Measurements from ENCODE around the gene FTCDNL1. TPM values are rescaled to one million over a fixed set of nuclear protein-coding genes. Genes with fewer than 3 reads are reported as not detected.

Gene FTCDNL1
- total RNA-seq, 2 experiments from 2014 or later = 3.8 to 4.3 TPM

- DNase-seq = no peak
- no peak overlapping the region for H3K27ac Mint-ChIP-seq
- ChIA-PET CTCF (no interaction called here), POLR2A (no interaction called here)
- H3K9me3 Mint-ChIP-seq (ENCODE audit: low read depth) = peaks cover 6% of the 10 kb centered on the region
- no peak overlapping the region for H3K4me3 Mint-ChIP-seq
- intact Hi-C loops (cut with DNase I, micrococcal nuclease) = no loop called here
- no peak for ATAC-seq
- H3K4me1 Mint-ChIP-seq = no peaks in the 10 kb centered on the region
- no peaks in the 10 kb centered on the region for H3K27me3 Mint-ChIP-seq
- no peaks in the 10 kb centered on the region for H3K36me3 Mint-ChIP-seq (ENCODE audit: low read depth)
Measured at GRCh38 chr2:199811346-199811745, 39.6 kb downstream of the FTCDNL1 start.

DNA sequence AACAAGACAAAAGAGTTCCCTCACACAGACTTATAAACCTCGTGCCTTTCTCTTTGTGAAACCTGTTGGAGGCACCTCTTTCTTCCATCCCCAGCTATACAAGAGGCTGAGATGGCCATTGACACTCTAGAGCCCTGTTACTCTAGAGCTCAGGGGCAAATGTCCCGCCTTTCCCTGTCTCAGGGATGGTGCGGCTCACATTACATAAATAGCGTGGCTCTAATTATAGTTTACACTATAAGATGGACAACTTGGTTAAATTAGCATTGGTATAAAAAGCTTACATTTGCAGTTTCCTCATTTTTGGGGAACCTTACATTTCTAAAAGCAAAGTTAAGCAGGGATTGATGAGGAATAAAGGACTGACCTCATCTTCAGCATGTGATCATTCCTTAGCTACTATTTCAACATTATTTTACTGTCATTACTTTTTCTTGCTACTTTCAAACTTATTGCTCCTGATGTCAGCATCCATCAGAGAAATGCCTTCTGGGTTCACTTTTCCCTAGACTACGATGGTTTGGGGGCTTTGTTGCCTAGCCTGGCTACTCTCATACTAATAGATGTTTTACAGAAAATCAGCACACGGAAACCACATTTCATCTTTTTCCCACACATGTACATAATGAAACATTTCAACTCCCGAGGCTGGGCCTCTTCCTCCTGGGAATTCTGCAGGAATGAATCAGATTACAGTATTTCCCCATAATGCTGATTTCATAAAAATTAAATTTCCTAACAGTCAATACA is 40.4 kb downstream of the FTCDNL1 start:
- Mint-ChIP-seq H3K36me3 (ENCODE audit: low read depth) (no peaks in the 10 kb centered on the region), H3K4me3 (no peak overlapping the region), H3K27me3 (no peaks in the 10 kb centered on the region), H3K9me3 (ENCODE audit: low read depth) (peaks cover 6% of the 10 kb centered on the region), H3K4me1 (no peaks in the 10 kb centered on the region), H3K27ac (no peak overlapping the region)
- intact Hi-C loops (cut with DNase I, micrococcal nuclease) = no loop called here
- ATAC-seq (no peak), DNase-seq (no peak)
- ChIA-PET CTCF (interaction anchor here (0.6 kb wide), 1 partner anchor 458 kb away, joined by 3 read pairs; no protein-coding TSS in a partner anchor), POLR2A (no interaction called here)

GRCh38 chr2:199807966-199808365 is 43.0 kb downstream of the FTCDNL1 start:
- intact Hi-C loops (cut with DNase I, micrococcal nuclease) = no loop called here
- DNase-seq (no peak), ATAC-seq (no peak)
- Mint-ChIP-seq H3K27me3 (no peaks in the 10 kb centered on the region), H3K4me1 (no peaks in the 10 kb centered on the region), H3K4me3 (no peak overlapping the region), H3K36me3 (ENCODE audit: low read depth) (no peaks in the 10 kb centered on the region), H3K9me3 (ENCODE audit: low read depth) (peaks cover 6% of the 10 kb centered on the region), H3K27ac (no peak overlapping the region)
- ChIA-PET CTCF (no interaction called here), POLR2A (no interaction called here)

GRCh38 chr2:199806179-199806578 is 44.8 kb downstream of the FTCDNL1 start:
- Mint-ChIP-seq H3K27me3 (no peaks in the 10 kb centered on the region), H3K36me3 (ENCODE audit: low read depth) (no peaks in the 10 kb centered on the region), H3K4me1 (no peaks in the 10 kb centered on the region), H3K27ac (no peak overlapping the region), H3K4me3 (no peak overlapping the region), H3K9me3 (ENCODE audit: low read depth) (peaks cover 6% of the 10 kb centered on the region)
- ATAC-seq = no peak
- ChIA-PET POLR2A (no interaction called here), CTCF (no interaction called here)
- no peak for DNase-seq
- intact Hi-C loops (cut with DNase I, micrococcal nuclease) = no loop called here

DNA sequence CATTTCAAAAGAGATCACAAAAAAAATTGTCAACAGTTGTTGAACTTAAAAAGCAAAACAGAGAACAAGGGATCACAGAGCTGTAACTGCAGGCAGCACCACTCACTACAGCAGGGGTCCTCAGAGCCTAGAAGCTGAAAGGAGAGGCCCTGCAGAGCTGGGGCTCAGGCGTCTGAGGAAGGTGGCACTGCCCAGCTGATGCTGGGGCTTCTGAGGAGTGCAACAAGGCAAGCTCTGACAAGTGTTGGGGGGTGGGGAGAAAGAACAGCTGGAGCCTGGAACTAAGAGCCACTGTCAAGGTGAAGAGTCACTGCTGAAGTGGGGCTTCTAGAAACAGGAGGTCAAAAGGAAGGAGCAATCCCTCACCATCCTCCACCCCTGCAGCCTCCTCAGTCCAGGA is 46.2 kb downstream of the FTCDNL1 start:
- ATAC-seq = no peak

GRCh38 chr2:199798831-199799580 is 52.0 kb downstream of the FTCDNL1 start:
- Mint-ChIP-seq H3K4me1 (no peaks in the 10 kb centered on the region), H3K4me3 (no peak overlapping the region), H3K27ac (no peak overlapping the region), H3K27me3 (no peaks in the 10 kb centered on the region), H3K36me3 (ENCODE audit: low read depth) (no peaks in the 10 kb centered on the region), H3K9me3 (ENCODE audit: low read depth) (no peaks in the 10 kb centered on the region)
- DNase-seq = no peak
- no peak for ATAC-seq
- ChIA-PET CTCF (no interaction called here), POLR2A (no interaction called here)
- intact Hi-C loops (cut with DNase I, micrococcal nuclease) = no loop called here

More for the DNA sequence above, 46.2 kb downstream of the FTCDNL1 start:
- H3K4me3 Mint-ChIP-seq = no peak overlapping the region
- DNase-seq = no peak
- H3K9me3 Mint-ChIP-seq (ENCODE audit: low read depth) = peaks cover 6% of the 10 kb centered on the region
- no peaks in the 10 kb centered on the region for H3K27me3 Mint-ChIP-seq
- H3K27ac Mint-ChIP-seq = no peak overlapping the region
- POLR2A ChIA-PET = no interaction called here
- CTCF ChIA-PET = no interaction called here
- H3K36me3 Mint-ChIP-seq (ENCODE audit: low read depth) = no peaks in the 10 kb centered on the region
- no peaks in the 10 kb centered on the region for H3K4me1 Mint-ChIP-seq
- intact Hi-C loops (cut with DNase I, micrococcal nuclease) = no loop called here

DNA sequence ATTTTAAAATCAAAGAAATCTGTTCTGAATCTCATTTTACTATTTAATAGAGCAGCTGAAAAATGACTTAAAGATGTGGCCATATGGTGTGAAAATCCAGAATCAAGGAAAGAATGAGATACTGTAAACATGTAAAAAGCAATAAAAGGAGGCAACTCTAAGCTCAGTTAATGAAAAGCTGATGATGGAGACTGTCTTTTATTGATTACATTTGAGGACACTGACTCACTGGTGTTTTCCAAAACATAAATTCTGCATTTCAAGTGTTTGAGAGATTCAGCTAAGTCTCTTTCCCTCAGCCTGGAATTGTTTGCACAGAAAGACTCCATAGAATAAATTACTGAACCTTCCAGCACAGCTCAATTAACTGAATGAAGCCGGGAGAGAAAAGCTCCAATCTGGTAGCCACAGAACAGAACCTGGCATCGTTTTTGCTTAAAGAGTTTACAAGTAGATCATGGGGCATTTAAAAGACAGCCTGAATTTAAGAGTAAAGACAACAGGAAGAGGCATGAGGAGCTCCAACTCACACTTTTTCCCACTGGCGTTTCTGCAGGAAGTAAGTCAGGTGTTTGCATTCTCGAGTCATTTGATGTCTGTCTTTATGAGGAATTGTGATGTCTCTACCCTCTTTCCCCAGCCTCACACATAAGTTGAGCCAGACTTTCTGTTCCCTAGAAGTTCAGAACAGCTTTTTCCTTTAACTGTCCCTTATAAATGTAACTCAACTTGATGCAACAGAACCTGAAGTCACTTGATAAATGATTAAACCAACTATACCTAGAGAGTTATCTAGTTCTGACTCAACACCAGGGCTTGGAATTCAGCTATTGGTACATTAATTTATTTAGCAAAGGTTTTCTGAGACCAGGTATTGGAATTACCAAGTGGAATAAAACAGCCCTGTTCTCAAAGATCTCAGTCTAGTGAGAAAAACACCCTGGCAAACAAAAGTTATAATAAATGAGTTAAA is 53.3 kb downstream of the FTCDNL1 start:
- Mint-ChIP-seq H3K27me3 (no peaks in the 10 kb centered on the region), H3K4me1 (no peaks in the 10 kb centered on the region), H3K27ac (no peak overlapping the region), H3K4me3 (no peak overlapping the region), H3K9me3 (ENCODE audit: low read depth) (no peaks in the 10 kb centered on the region), H3K36me3 (ENCODE audit: low read depth) (no peaks in the 10 kb centered on the region)
- DNase-seq (no peak), ATAC-seq (no peak)
- POLR2A ChIA-PET = no interaction called here
- intact Hi-C loops (cut with DNase I, micrococcal nuclease) = no loop called here
- CTCF ChIA-PET = interaction anchor here (0.9 kb wide), 2 partner anchors 9 to 15 kb away, joined by 3 to 4 read pairs; no protein-coding TSS in a partner anchor

GRCh38 chr2:199792381-199792780 is 58.6 kb downstream of the FTCDNL1 start:
- DNase-seq (no peak), ATAC-seq (no peak)
- no peaks in the 10 kb centered on the region for H3K27me3 Mint-ChIP-seq
- intact Hi-C loops (cut with DNase I, micrococcal nuclease) = no loop called here
- no peaks in the 10 kb centered on the region for H3K36me3 Mint-ChIP-seq (ENCODE audit: low read depth)
- no peaks in the 10 kb centered on the region for H3K9me3 Mint-ChIP-seq (ENCODE audit: low read depth)
- H3K27ac Mint-ChIP-seq = no peak overlapping the region
- H3K4me3 Mint-ChIP-seq = no peak overlapping the region
- no peaks in the 10 kb centered on the region for H3K4me1 Mint-ChIP-seq
- POLR2A ChIA-PET = no interaction called here
- CTCF ChIA-PET = no interaction called here

- POLR2A ChIA-PET = no interaction called here
- no peaks in the 10 kb centered on the region for H3K9me3 Mint-ChIP-seq (ENCODE audit: low read depth)
- ATAC-seq = no peak
- no peaks in the 10 kb centered on the region for H3K27me3 Mint-ChIP-seq
- CTCF ChIA-PET = no interaction called here
- intact Hi-C loops (cut with DNase I, micrococcal nuclease) = no loop called here
- no peaks in the 10 kb centered on the region for H3K36me3 Mint-ChIP-seq (ENCODE audit: low read depth)
- no peak overlapping the region for H3K27ac Mint-ChIP-seq
- H3K4me1 Mint-ChIP-seq = no peaks in the 10 kb centered on the region
- no peak for DNase-seq
- H3K4me3 Mint-ChIP-seq = no peak overlapping the region
Measured at GRCh38 chr2:199791326-199791725, 59.7 kb downstream of the FTCDNL1 start.

DNA sequence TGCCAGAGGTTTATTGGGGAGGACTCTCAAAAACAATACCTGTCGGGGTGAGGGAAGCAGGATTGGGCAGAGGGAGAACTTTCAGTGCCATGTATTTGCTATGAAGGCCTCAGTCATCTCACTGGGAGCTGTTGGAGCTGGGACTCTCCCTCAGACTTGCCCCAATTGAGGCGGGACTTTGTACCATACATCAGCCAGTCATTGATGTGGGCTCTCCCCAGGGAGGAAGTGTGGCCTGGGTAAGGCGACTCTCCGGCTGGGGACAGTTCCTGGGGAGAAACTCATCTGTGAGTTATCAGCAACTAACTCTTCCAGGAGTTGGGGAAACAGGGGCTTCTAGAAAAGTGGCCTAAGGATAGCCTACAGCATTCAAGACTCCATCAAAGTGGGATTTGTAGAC is 66.5 kb downstream of the FTCDNL1 start:
- Mint-ChIP-seq H3K9me3 (ENCODE audit: low read depth) (no peaks in the 10 kb centered on the region), H3K27me3 (no peaks in the 10 kb centered on the region), H3K4me3 (no peak overlapping the region), H3K27ac (no peak overlapping the region), H3K4me1 (no peaks in the 10 kb centered on the region), H3K36me3 (ENCODE audit: low read depth) (no peaks in the 10 kb centered on the region)
- ChIA-PET POLR2A (no interaction called here), CTCF (no interaction called here)
- intact Hi-C loops (cut with DNase I, micrococcal nuclease) = no loop called here
- ATAC-seq (no peak), DNase-seq (no peak)

DNA sequence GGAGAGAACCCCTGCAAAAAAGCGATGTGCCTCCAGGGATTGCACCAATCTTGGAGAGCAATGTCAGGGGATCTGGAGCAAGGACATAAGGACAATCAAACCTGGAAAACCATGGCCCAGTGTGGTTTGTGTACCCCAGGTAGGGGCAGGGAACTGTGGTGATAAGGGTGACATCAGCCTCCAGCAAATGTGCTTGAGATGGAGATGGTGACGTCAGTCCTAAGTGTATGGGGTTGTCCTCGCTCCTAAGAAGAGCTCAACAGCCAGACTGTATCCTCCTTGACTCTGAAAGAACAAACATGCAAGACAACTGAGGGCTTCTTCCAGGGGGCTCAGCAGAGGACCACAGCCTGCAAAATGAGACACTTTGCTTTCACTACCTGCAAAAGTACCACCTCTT is 71.4 kb downstream of the FTCDNL1 start:
- DNase-seq (no peak), ATAC-seq (no peak)
- no peaks in the 10 kb centered on the region for H3K4me1 Mint-ChIP-seq
- ChIA-PET CTCF (interaction anchor here (0.7 kb wide), 1 partner anchor 618 kb away, joined by 4 read pairs; no protein-coding TSS in a partner anchor), POLR2A (no interaction called here)
- no peak overlapping the region for H3K4me3 Mint-ChIP-seq
- no peaks in the 10 kb centered on the region for H3K27me3 Mint-ChIP-seq
- no peaks in the 10 kb centered on the region for H3K9me3 Mint-ChIP-seq (ENCODE audit: low read depth)
- no peak overlapping the region for H3K27ac Mint-ChIP-seq
- intact Hi-C loops (cut with DNase I, micrococcal nuclease) = no loop called here
- H3K36me3 Mint-ChIP-seq (ENCODE audit: low read depth) = no peaks in the 10 kb centered on the region
